HK-2 (cell line): ENCODE measurements around the gene KRTAP15-1.
A peak's percentile ranks its signal among the peaks of the same experiment; 100 is the strongest.

ENCODE experiments used
- DNase-seq: peaks from one replicate; pipeline ENCODE4 v3.0.0-alpha.2; 2018; ENCODE audit not compliant: unreplicated experiment

The KRTAP15-1 gene

GRCh38 chr21:30439975-30440374, at the start of gene KRTAP15-1:
TSS of gene KRTAP15-1 (plus strand) at chr21:30440275. CDS start at chr21:30440328, 53 bp downstream.
- no peak for DNase-seq

GRCh38 chr21:30391492-30392025, 48.5 kb upstream of the KRTAP15-1 start:
- DNase-seq: no peak

GRCh38 chr21:30395731-30396130, 44.3 kb upstream of the KRTAP15-1 start, which contains the start of gene KRTAP13-1:
TSS of gene KRTAP13-1 (plus strand) at chr21:30396031. CDS start at chr21:30396087, 56 bp downstream.
- no peak for DNase-seq

- DNase-seq: peak; percentile 46
These were observed 31.1 kb upstream of the KRTAP15-1 start for GRCh38 chr21:30408782-30409494.

GRCh38 chr21:30415993-30416392, 24.1 kb upstream of the KRTAP15-1 start:
- no peak for DNase-seq

GRCh38 chr21:30425826-30426225, 14.2 kb upstream of the KRTAP15-1 start, which contains the start of gene KRTAP13-3:
TSS of gene KRTAP13-3 (minus strand) at chr21:30425926. CDS start at chr21:30425912, 14 bp downstream.
- DNase-seq: no peak

- DNase-seq: no peak
These were observed 13.3 kb upstream of the KRTAP15-1 start for GRCh38 chr21:30426731-30427130.

- DNase-seq: no peak
These were observed 9.9 kb upstream of the KRTAP15-1 start, which contains the start of gene KRTAP13-4 for GRCh38 chr21:30430170-30430655. TSS of gene KRTAP13-4 (plus strand) at chr21:30430220. CDS start at chr21:30430276, 56 bp downstream.

- peak; percentile 24 for DNase-seq
These were observed 5.9 kb upstream of the KRTAP15-1 start for GRCh38 chr21:30434033-30434631.

GRCh38 chr21:30437010-30437565, 3.0 kb upstream of the KRTAP15-1 start:
- DNase-seq: no peak

- no peak for DNase-seq
These were observed 3.2 kb downstream of the KRTAP15-1 start for GRCh38 chr21:30443226-30443625.

GRCh38 chr21:30444204-30444603, 4.1 kb downstream of the KRTAP15-1 start:
- DNase-seq: no peak

GRCh38 chr21:30447056-30447455, 7.0 kb downstream of the KRTAP15-1 start:
- no peak for DNase-seq

- no peak for DNase-seq
These were observed 8.4 kb downstream of the KRTAP15-1 start for GRCh38 chr21:30448514-30448913.

GRCh38 chr21:30463713-30464112, 23.6 kb downstream of the KRTAP15-1 start:
- DNase-seq: no peak

- no peak for DNase-seq
These were observed 29.0 kb downstream of the KRTAP15-1 start for GRCh38 chr21:30468900-30469714.

GRCh38 chr21:30478004-30478403, 37.9 kb downstream of the KRTAP15-1 start:
- no peak for DNase-seq

- DNase-seq: no peak
These were observed 39.2 kb downstream of the KRTAP15-1 start for GRCh38 chr21:30479259-30479658.

GRCh38 chr21:30480145-30480544, 40.1 kb downstream of the KRTAP15-1 start, which contains the start of gene KRTAP19-1:
TSS of gene KRTAP19-1 (minus strand) at chr21:30480367. CDS start at chr21:30480317, 50 bp downstream.
- DNase-seq: no peak

GRCh38 chr21:30482130-30482529, 42.1 kb downstream of the KRTAP15-1 start:
- no peak for DNase-seq

GRCh38 chr21:30486180-30486579, 46.1 kb downstream of the KRTAP15-1 start:
- DNase-seq: no peak
